Activated CD8-positive, alpha-beta memory T cell treated with anti-CD3 and anti-CD28 coated beads for 24 hours (primary cell): ENCODE results near the gene PFKFB4.
A peak's percentile ranks its signal among the peaks of the same experiment; 100 is the strongest.
"Not testable (repeated sequence)": the region's sequence is repeated elsewhere in the genome, so short reads cannot be mapped to it uniquely, and the experiment has no call there.

Experiments
- DNase-seq: peaks from one replicate; pipeline ENCODE4 v3.0.0-alpha.2; 2020

The PFKFB4 gene

GRCh38 chr3:48482822-48483221 is 73.8 kb downstream of the PFKFB4 start:
- not testable (repeated sequence) for DNase-seq

DNA sequence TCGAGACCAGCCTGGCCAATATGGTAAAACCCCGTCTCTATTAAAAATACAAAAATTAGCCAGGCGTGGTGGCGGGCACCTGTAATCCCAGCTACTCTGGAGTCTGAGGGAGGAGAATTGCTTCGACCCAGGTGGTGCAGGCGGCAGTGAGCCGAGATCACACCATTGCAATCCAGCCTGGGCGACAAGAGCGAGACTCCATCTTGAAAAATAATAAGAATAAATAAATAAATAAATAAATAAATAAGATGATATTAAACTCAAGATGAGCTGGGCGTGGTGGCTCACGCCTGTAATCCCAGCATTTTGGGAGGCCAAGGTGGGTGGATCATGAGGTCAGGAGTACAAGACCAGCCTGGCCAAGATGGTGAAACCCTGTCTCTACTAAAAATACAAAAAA is 75.7 kb downstream of the PFKFB4 start:
- DNase-seq: not testable (repeated sequence)

- peak; percentile 82 for DNase-seq
Observed at GRCh38 chr3:48478626-48479555, 77.7 kb downstream of the PFKFB4 start.

- DNase-seq: no peak
Observed at GRCh38 chr3:48477959-48478520, 78.6 kb downstream of the PFKFB4 start.

DNA sequence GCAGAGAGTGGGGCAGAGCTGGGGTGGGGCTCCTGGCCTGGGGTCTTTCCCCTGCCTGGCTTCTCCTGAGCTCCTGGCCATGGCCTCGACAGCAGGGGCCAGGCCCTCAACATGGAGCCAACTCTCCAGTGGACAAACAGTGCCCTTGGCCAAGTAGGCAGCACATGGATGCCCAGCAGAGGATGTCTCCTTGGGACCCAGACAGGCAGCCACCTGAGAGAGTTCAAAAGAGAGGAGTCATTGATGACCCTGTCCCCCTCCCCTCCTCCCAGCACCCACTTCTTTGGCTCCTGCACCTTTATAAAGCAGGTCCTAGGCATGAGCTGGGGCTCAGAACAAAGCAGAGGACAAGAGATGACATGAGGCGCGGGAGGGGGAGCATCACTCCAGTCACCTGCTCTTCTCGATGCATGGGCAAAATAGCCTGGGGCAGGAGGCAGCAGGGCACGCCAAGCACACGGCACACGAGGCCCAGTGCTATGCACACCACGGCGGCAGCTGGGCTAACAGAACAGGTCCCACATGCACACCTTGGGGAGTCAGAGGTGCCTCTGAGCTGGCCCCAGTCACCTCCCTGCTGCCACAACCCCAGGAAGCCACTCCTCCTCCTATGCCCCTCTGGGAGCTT is 80.1 kb downstream of the PFKFB4 start:
- no peak for DNase-seq

GRCh38 chr3:48475188-48475587 is 81.4 kb downstream of the PFKFB4 start:
- DNase-seq: no peak

- DNase-seq: no peak
Observed at GRCh38 chr3:48474619-48475018, 82.0 kb downstream of the PFKFB4 start.

- not testable (repeated sequence) for DNase-seq
Observed at GRCh38 chr3:48474031-48474430, 82.6 kb downstream of the PFKFB4 start.

DNA sequence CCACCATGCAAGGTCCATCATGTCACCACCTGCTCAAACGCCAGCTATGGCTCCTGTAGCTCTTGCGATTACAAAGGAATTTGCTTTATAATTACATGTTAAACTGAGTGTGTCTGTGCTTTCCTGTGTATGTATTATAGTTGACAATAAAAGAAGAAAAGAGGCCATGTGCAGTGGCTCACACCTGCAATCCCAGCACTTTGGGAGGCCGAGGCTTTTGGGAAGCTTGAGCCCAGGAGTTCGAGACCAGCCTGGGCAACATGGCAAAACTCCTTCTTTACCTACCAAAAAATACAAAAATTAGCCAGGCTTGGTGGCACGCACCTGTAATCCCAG is 83.0 kb downstream of the PFKFB4 start:
- no peak for DNase-seq

- DNase-seq: peak; percentile 95
Observed at GRCh38 chr3:48472923-48473616, 83.5 kb downstream of the PFKFB4 start.

DNA sequence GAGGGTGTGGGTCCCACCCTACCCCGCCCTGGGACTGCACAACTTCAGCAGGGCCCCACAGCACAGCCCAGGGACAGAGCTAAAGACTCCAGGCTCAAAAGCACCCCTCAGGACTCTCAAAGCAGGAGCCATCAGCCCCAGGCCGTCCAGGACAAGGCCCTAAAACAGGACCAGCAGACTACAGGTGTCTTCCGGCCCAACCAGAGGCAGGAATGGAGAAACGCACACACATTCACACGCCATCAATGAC is 84.0 kb downstream of the PFKFB4 start:
- no peak for DNase-seq

DNA sequence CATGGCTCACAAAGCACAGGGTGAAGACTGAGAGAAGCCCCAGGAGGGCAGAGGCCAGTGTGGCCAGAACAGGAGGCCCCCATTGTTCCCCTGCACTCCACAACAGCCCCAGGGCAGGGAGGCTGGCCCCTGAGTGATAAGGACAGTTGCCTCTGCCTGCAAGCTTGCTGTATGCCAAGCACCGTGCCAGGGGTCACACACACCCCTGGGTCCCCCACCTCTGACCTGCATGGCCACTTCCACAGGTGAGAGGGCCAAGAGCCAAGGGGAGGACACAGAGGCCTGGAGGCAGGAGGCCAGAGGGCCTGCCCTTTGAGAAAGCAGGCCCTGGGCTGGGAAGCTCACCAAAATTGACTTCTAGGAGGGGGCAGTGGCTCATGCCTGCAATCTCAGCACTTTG is 86.3 kb downstream of the PFKFB4 start:
- no peak for DNase-seq

GRCh38 chr3:48469046-48469915 is 87.3 kb downstream of the PFKFB4 start:
- no peak for DNase-seq

GRCh38 chr3:48468329-48468731 is 88.3 kb downstream of the PFKFB4 start:
- DNase-seq: no peak
